Ovary (tissue), 9 donors: ENCODE measurements around the gene PRKCH. TPM values are rescaled to one million over a fixed set of nuclear protein-coding genes. Genes with fewer than 3 reads are reported as not detected.

Source experiments
- DNase-seq, 5 donors: peaks; one replicate each; pipeline ENCODE4 v3.0.0-alpha.2; 2019 to 2020
- H3K27ac ChIP-seq, 2 donors: fragments of 200-600 bp; one replicate each; pipeline versions ENCODE4 v1.5.1 to v1.8.0; 2019 to 2022
- H3K27me3 ChIP-seq: fragments of 200-600 bp; one replicate; pipeline ENCODE4 v1.8.0; 2022
- H3K36me3 ChIP-seq: fragments of 200-600 bp; sonication (generic); one replicate; pipeline ENCODE4 v1.5.1; 2019
- H3K4me1 ChIP-seq: one replicate; pipeline ENCODE4 v1.8.1; 2013; ENCODE audit warnings: mild to moderate bottlenecking, moderate library complexity; ENCODE audit not compliant: insufficient read depth
- H3K4me3 ChIP-seq: fragments of 200-600 bp; sonication (generic); one replicate; pipeline ENCODE4 v1.5.1; 2017
- H3K9me3 ChIP-seq, 2 donors: fragments of 200-600 bp in 1 of 2; sonication (generic) in 1 of 2; one replicate each; pipeline versions ENCODE4 v1.5.1 to v1.8.1; 2013 to 2019; ENCODE audit warnings: mild to moderate bottlenecking in 1 of 2, moderate library complexity in 1 of 2
- EP300 ChIP-seq: sonication (generic); formaldehyde crosslinking; IDR thresholded peaks from one replicate; pipeline ENCODE4 v1.6.1; 2017; ENCODE audit warnings: antibody characterized with exemption
- POLR2A ChIP-seq: fragments of 450-650 bp; IDR thresholded peaks from one replicate; pipeline ENCODE4 v1.6.1; 2017; ENCODE audit warnings: antibody characterized with exemption, mild to moderate bottlenecking, moderate library complexity
- WGBS, 3 donors: extraction: QIAGEN DNeasy Blood & Tissue Kit in 1 of 3; methylation state at CpG; one replicate each; pipeline versions ENCODE4 v1.1.5 to v1.1.7; 2013 to 2017; 5-methylcytosine and 5-hydroxymethylcytosine counted together
- intact Hi-C, 4 donors: fragments of 100-400 bp; cut with DNase I; formaldehyde crosslinking; loops; one replicate each; pipeline versions ENCODE4 v1.11.0 to v1.15.1; 2022 to 2023
- polyA plus RNA-seq, 2 donors: library from polyadenylated mRNA; stranded (reverse); fragments of 200-250 nt in 1 of 2; fragments of 350-450 nt in 1 of 2; fragmentation: Illumina TruSeq in 1 of 2; extraction: RNeasy Lipid Tissue Mini Kit (QIAGEN cat#74804) in 1 of 2; gene quantifications; one replicate each; pipeline ENCODE4 v1.2.3, GENCODE V29; 2013 to 2014
- total RNA-seq, 7 donors: library from RNA; depleted of rRNA in 2 of 7; stranded (reverse); fragments of >200 nt in 2 of 7; fragmentation: NEBNext Ultra II Directional in 3 of 7; extraction: Animal tissue kit (Norgen Biotek cat#: 25700) in 3 of 7; gene quantifications; one replicate each; pipeline versions ENCODE4 v1.1.0 to v1.2.4, GENCODE V29; 2016 to 2023
- TF ChIP-seq, protein P1 (sequence below), 3 donors: fragments of 450-650 bp in 2 of 3; fragments of 200-600 bp in 1 of 3; IDR thresholded peaks; one replicate each; pipeline versions ENCODE4 v1.5.1 to v1.8.0; 2016 to 2022; ENCODE audit warnings: antibody characterized with exemption in 3 of 3, mild to moderate bottlenecking in 1 of 3
- donor health status: DM: no; HTN: no; CAD: no; lungs with moderate emphysema.
- donor health status: DM: no; HTN: no; CAD: no.
- donor health status: Bipolar disorder and iron deficiency.
- donor health status: DM: yes; HTN: yes; CAD: no.
- donor health status: DM: no; HTN: no; CAD: no.
- donor health status: DM: yes; HTN: yes; CAD: no.

PRKCH gene
- total and polyA plus RNA-seq, 9 donors = 8.4 to 47.6 (median 15.9) TPM

DNA sequence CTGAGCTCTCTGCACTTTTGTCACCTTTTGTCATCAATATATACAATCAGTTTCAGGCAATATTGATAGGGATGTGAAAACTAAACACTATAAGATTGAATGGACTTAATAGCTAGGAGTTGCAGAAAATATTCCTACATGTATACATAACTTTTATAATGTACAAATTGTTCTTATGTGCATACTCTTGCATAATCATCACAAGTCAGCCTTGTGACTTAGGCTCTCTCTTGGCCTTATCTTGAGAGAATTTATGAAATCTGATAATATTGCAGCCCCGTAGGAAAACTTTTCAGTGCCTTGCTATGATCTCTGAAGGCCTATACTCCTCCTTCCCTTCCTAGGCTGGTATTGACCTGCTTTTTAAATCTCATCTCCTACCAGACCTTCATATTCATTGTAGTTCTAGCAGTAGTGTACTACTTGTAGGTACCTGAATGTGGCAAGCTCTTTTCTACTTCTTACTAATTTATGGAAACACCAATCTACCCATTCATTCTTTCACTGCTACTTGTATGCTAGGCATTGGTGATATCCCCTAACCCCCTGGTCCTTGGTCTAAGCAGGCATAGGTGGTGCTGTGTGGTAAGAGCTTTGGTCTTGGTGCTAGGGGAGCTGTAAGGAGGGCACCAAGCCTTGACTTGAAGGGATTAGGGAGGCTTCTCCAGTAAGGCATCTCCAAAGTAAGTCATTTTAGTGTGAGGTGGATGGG is 100.0 kb downstream of the PRKCH start:
- intact Hi-C loops = no loop called here
- Histone ChIP-seq H3K9me3 (no peaks in the 10 kb centered on the region), H3K4me1 (no peaks in the 10 kb centered on the region), H3K36me3 (no peaks in the 10 kb centered on the region), H3K27ac (no peak overlapping the region), H3K4me3 (no peak overlapping the region), H3K27me3 (no peaks in the 10 kb centered on the region)
- no peak for DNase-seq
- no peak for TF ChIP-seq EP300
- TF ChIP-seq, protein P1, sequence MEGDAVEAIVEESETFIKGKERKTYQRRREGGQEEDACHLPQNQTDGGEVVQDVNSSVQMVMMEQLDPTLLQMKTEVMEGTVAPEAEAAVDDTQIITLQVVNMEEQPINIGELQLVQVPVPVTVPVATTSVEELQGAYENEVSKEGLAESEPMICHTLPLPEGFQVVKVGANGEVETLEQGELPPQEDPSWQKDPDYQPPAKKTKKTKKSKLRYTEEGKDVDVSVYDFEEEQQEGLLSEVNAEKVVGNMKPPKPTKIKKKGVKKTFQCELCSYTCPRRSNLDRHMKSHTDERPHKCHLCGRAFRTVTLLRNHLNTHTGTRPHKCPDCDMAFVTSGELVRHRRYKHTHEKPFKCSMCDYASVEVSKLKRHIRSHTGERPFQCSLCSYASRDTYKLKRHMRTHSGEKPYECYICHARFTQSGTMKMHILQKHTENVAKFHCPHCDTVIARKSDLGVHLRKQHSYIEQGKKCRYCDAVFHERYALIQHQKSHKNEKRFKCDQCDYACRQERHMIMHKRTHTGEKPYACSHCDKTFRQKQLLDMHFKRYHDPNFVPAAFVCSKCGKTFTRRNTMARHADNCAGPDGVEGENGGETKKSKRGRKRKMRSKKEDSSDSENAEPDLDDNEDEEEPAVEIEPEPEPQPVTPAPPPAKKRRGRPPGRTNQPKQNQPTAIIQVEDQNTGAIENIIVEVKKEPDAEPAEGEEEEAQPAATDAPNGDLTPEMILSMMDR (IDR thresholded peaks at IDR 0.05) = no peak
- TF ChIP-seq POLR2A = no peak
- 70 to 89% (median 72%) methylated on average over 1 of the region's 1 CpG for WGBS, 3 donors

DNA sequence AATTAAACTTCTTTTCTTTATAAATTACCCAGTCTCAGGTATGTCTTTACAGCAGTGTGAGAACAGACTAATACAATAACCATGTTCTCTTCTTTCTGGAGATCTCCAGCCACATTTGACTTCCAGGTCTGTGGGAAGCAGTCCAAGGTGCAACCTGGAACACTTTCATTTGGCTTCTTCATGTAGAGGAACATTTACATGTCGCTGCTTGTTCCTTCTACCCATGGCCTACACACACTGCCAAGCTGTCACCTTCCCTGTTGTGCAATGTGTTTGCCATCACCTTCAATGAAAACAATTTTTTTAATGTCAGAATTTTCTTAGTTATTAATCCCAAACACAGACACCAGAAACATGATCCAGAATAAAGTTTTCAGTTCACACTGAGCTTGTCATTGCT is 104.7 kb downstream of the PRKCH start:
- Histone ChIP-seq H3K4me3 (no peak overlapping the region), H3K9me3 (no peaks in the 10 kb centered on the region), H3K36me3 (no peaks in the 10 kb centered on the region), H3K27me3 (no peaks in the 10 kb centered on the region), H3K4me1 (no peaks in the 10 kb centered on the region), H3K27ac (no peak overlapping the region)
- DNase-seq = no peak
- no peak for TF ChIP-seq POLR2A
- no peak for TF ChIP-seq EP300
- TF ChIP-seq, protein P1 (IDR thresholded peaks at IDR 0.05) = no peak
- WGBS, 3 donors = 80 to 94% (median 81%) methylated on average over 1 of the region's 1 CpG
- intact Hi-C loops = no loop called here

DNA sequence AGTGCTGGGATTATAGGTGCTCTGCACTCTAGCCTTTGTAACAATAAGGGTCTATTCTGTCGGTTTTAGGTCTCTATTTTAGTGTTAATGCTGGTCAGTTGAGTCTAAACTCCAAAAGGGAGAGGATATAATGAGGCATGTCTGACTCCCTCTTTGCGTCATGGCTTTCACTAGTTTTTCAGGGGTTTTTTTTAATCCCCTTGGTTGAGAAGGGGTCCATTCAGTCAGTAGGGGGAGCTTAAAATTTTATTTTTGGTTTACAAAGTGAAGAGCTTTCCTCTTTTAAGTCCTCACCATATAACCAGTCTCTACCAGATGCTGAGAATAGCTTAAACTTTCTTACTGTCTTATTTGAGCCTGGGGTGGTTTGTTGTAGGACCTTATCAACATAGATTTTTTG is 106.9 kb downstream of the PRKCH start:
- Histone ChIP-seq H3K4me3 (no peak overlapping the region), H3K27me3 (no peaks in the 10 kb centered on the region), H3K27ac (no peak overlapping the region), H3K36me3 (no peaks in the 10 kb centered on the region), H3K9me3 (no peaks in the 10 kb centered on the region), H3K4me1 (no peaks in the 10 kb centered on the region)
- 51 to 62% (median 61%) methylated on average over 2 of the region's 2 CpGs for WGBS, 3 donors
- DNase-seq = no peak
- intact Hi-C loops = no loop called here
- no peak for TF ChIP-seq POLR2A
- TF ChIP-seq, protein P1 (IDR thresholded peaks at IDR 0.05) = no peak
- TF ChIP-seq EP300 = no peak

- 48 to 55% (median 48%) methylated on average over 2 of the region's 2 CpGs for WGBS, 3 donors
- no peak for DNase-seq
- Histone ChIP-seq H3K4me1 (no peaks in the 10 kb centered on the region), H3K9me3 (no peaks in the 10 kb centered on the region), H3K4me3 (no peak overlapping the region), H3K27me3 (no peaks in the 10 kb centered on the region), H3K27ac (no peak overlapping the region), H3K36me3 (no peaks in the 10 kb centered on the region)
- intact Hi-C loops = no loop called here
- TF ChIP-seq EP300 (no peak), POLR2A (no peak)
- TF ChIP-seq, protein P1 (IDR thresholded peaks at IDR 0.05) = no peak
Measured at GRCh38 chr14:61429316-61429715, 107.9 kb downstream of the PRKCH start.
